Natural killer cell (primary cell): ENCODE results near the gene TRERF1. TPM values are rescaled to one million over a fixed set of nuclear protein-coding genes. Genes with fewer than 3 reads are reported as not detected.

Experiments
- ATAC-seq, 3 donors: fragments of 150-1000 bp in 2 of 3; fragments of 200-7000 bp in 1 of 3; cut with Tn5 transposase; 1 replicate in 1 of 3; 2 replicates in 2 of 3; pipeline ENCODE4 v1.10.0; 2021; ENCODE audit warnings: mild to moderate bottlenecking in 2 of 3, moderate library complexity in 2 of 3
- DNase-seq, 2 donors: peaks; one replicate each; pipeline versions ENCODE4 v3.0.0 to v3.0.0-alpha.2; 2013 to 2021; ENCODE audit warnings: mixed read lengths in 1 of 2
- H3K27ac ChIP-seq: one replicate; pipeline ENCODE4 v1.5.1; 2013; ENCODE audit warnings: mild to moderate bottlenecking, low read length
- H3K27me3 ChIP-seq: one replicate; pipeline ENCODE4 v1.6.1; 2013; ENCODE audit warnings: low read length; ENCODE audit not compliant: control insufficient read depth, insufficient read depth
- H3K36me3 ChIP-seq: one replicate; pipeline ENCODE4 v1.6.1; 2013; ENCODE audit warnings: low read length; ENCODE audit not compliant: control insufficient read depth, insufficient read depth
- H3K4me1 ChIP-seq: one replicate; pipeline ENCODE4 v1.6.1; 2013; ENCODE audit warnings: low read length; ENCODE audit not compliant: control insufficient read depth, insufficient read depth
- H3K4me3 ChIP-seq: one replicate; pipeline ENCODE4 v1.5.1; 2013; ENCODE audit warnings: low read length
- H3K9me3 ChIP-seq: one replicate; pipeline ENCODE4 v1.6.1; 2013; ENCODE audit warnings: low read length; ENCODE audit not compliant: control insufficient read depth, insufficient read depth
- H3K27ac Mint-ChIP-seq, 2 donors: one replicate each; pipeline ENCODE4 v1.8.0; 2022; ENCODE audit warnings: mild to moderate bottlenecking in 2 of 2, mixed read lengths in 2 of 2, moderate library complexity in 1 of 2
- H3K27me3 Mint-ChIP-seq, 2 donors: one replicate each; pipeline ENCODE4 v1.8.0; 2022; ENCODE audit warnings: low read depth in 2 of 2, mixed read lengths in 2 of 2
- H3K36me3 Mint-ChIP-seq: one replicate; pipeline ENCODE4 v1.8.0; 2022; ENCODE audit warnings: mixed read lengths
- H3K4me1 Mint-ChIP-seq, 2 donors: one replicate each; pipeline ENCODE4 v1.8.0; 2022; ENCODE audit warnings: mixed read lengths in 2 of 2
- H3K4me3 Mint-ChIP-seq: one replicate; pipeline ENCODE4 v1.8.0; 2022; ENCODE audit warnings: mild to moderate bottlenecking, moderate library complexity, mixed read lengths
- H3K9me3 Mint-ChIP-seq, 2 donors: one replicate each; pipeline ENCODE4 v1.8.0; 2022; ENCODE audit warnings: mixed read lengths in 2 of 2
- CTCF ChIP-seq: fragments of 200-600 bp; IDR thresholded peaks from one replicate; pipeline ENCODE4 v1.8.0; 2022; ENCODE audit warnings: antibody characterized with exemption
- WGBS: methylation state at CpG from one replicate; pipeline ENCODE4 v1.1.7; 2013; ENCODE audit warnings: missing lambda C conversion rate; ENCODE audit not compliant: insufficient coverage; 5-methylcytosine and 5-hydroxymethylcytosine counted together
- intact Hi-C: fragments of 100-400 bp; cut with micrococcal nuclease; formaldehyde crosslinking; loops from one replicate; pipeline ENCODE4 v1.14.2; 2022
- total RNA-seq, 4 donors: library from RNA; stranded (reverse); fragments of 120-200 nt in 1 of 4; gene quantifications; one replicate each; pipeline versions ENCODE4 v1.2.3 to v1.2.4, GENCODE V29; 2013 to 2022

The TRERF1 gene
- total RNA-seq, 3 donors from 2014 or later (not counting 1 experiment from before 2014, with no cell fraction given), result 34.6 to 42.3 (median 38.6) TPM

GRCh38 chr6:42236030-42236429, 215.7 kb downstream of the TRERF1 start:
- 83% methylated on average over 7 of the region's 9 CpGs for WGBS
- intact Hi-C loops, result no loop called here
- Mint-ChIP-seq H3K27ac (no peak overlapping the region), H3K36me3 (peaks cover 10% of the 10 kb centered on the region), H3K9me3 (no peaks in the 10 kb centered on the region), H3K4me1 (peaks cover 6 to 17% of the 10 kb centered on the region in 2 donors), H3K27me3 (no peaks in the 10 kb centered on the region), H3K4me3 (no peak overlapping the region)
- Histone ChIP-seq H3K27me3 (no peaks in the 10 kb centered on the region), H3K27ac (no peak overlapping the region), H3K36me3 (peaks cover 46% of the 10 kb centered on the region), H3K9me3 (no peaks in the 10 kb centered on the region), H3K4me3 (no peak overlapping the region), H3K4me1 (peaks cover 7% of the 10 kb centered on the region)
- ATAC-seq (no peak), DNase-seq (no peak)
- no peak for TF ChIP-seq CTCF

- intact Hi-C loops, result no loop called here
- no peaks in the 10 kb centered on the region for H3K9me3 ChIP-seq
- Mint-ChIP-seq H3K36me3 (peaks cover 10% of the 10 kb centered on the region), H3K27ac (no peak overlapping the region), H3K4me3 (no peak overlapping the region), H3K9me3 (no peaks in the 10 kb centered on the region), H3K4me1 (no peaks in the 10 kb centered on the region), H3K27me3 (no peaks in the 10 kb centered on the region)
- no peak for TF ChIP-seq CTCF
- DNase-seq (no peak), ATAC-seq (no peak)
- no peaks in the 10 kb centered on the region for H3K4me1 ChIP-seq
- peaks cover 49% of the 10 kb centered on the region for H3K36me3 ChIP-seq
- H3K27ac ChIP-seq, result no peak overlapping the region
- H3K4me3 ChIP-seq, result no peak overlapping the region
- WGBS, result 93% methylated on average over 2 of the region's 3 CpGs
- no peaks in the 10 kb centered on the region for H3K27me3 ChIP-seq
Measured at GRCh38 chr6:42232035-42232434, 219.7 kb downstream of the TRERF1 start.

- no peak for TF ChIP-seq CTCF
- Mint-ChIP-seq H3K27me3 (no peaks in the 10 kb centered on the region), H3K4me3 (no peak overlapping the region), H3K36me3 (peaks cover under 1% of the 10 kb centered on the region), H3K27ac (no peak overlapping the region), H3K4me1 (no peaks in the 10 kb centered on the region), H3K9me3 (no peaks in the 10 kb centered on the region)
- 93% methylated on average over 4 of the region's 8 CpGs for WGBS
- H3K27ac ChIP-seq, result no peak overlapping the region
- no peak for ATAC-seq
- H3K27me3 ChIP-seq, result no peaks in the 10 kb centered on the region
- H3K4me3 ChIP-seq, result no peak overlapping the region
- peaks cover 39% of the 10 kb centered on the region for H3K36me3 ChIP-seq
- intact Hi-C loops, result no loop called here
- no peaks in the 10 kb centered on the region for H3K9me3 ChIP-seq
- no peaks in the 10 kb centered on the region for H3K4me1 ChIP-seq
- no peak for DNase-seq
Measured at GRCh38 chr6:42230345-42231321, 221.1 kb downstream of the TRERF1 start.
